GM18502 (cell line): ENCODE data around the gene STX11.
"Not testable (repeated sequence)": the region's sequence is repeated elsewhere in the genome, so short reads cannot be mapped to it uniquely, and the experiment has no call there.

Source experiments
- ATAC-seq: cut with Tn5 transposase; IDR thresholded peaks from one replicate; pipeline ENCODE4 v1.9.1; 2021; ENCODE audit warnings: mild to moderate bottlenecking; ENCODE audit not compliant: unreplicated experiment, poor library complexity

Gene STX11

GRCh38 chr6:144165784-144166183 is 15.5 kb downstream of the STX11 start:
- no peak for ATAC-seq

GRCh38 chr6:144170044-144170443 is 19.7 kb downstream of the STX11 start:
- no peak for ATAC-seq

- ATAC-seq: no peak
Observed at GRCh38 chr6:144171406-144171805, 21.1 kb downstream of the STX11 start.

GRCh38 chr6:144174006-144174405 is 23.7 kb downstream of the STX11 start:
- no peak for ATAC-seq

GRCh38 chr6:144176043-144176442 is 25.7 kb downstream of the STX11 start:
- ATAC-seq: no peak

- ATAC-seq: no peak
Observed at GRCh38 chr6:144177726-144178125, 27.4 kb downstream of the STX11 start.

GRCh38 chr6:144178323-144178722 is 28.0 kb downstream of the STX11 start:
- ATAC-seq: no peak

- ATAC-seq: no peak
Observed at GRCh38 chr6:144179237-144179636, 28.9 kb downstream of the STX11 start.

GRCh38 chr6:144179828-144180227 is 29.5 kb downstream of the STX11 start:
- no peak for ATAC-seq

GRCh38 chr6:144180354-144180753 is 30.0 kb downstream of the STX11 start:
- not testable (repeated sequence) for ATAC-seq

- no peak for ATAC-seq
Observed at GRCh38 chr6:144181639-144182038, 31.3 kb downstream of the STX11 start.

- ATAC-seq: not testable (repeated sequence)
Observed at GRCh38 chr6:144184186-144184585, 33.9 kb downstream of the STX11 start.

- ATAC-seq: no peak
Observed at GRCh38 chr6:144185133-144185836, 35.0 kb downstream of the STX11 start.

- ATAC-seq: no peak
Observed at GRCh38 chr6:144186817-144187625, 36.7 kb downstream of the STX11 start.

GRCh38 chr6:144189351-144189750 is 39.0 kb downstream of the STX11 start:
- no peak for ATAC-seq

- ATAC-seq: no peak
Observed at GRCh38 chr6:144190080-144190479, 39.8 kb downstream of the STX11 start.

- ATAC-seq: no peak
Observed at GRCh38 chr6:144190593-144190992, 40.3 kb downstream of the STX11 start.

- ATAC-seq: no peak
Observed at GRCh38 chr6:144193181-144193580, 42.9 kb downstream of the STX11 start.

- no peak for ATAC-seq
Observed at GRCh38 chr6:144194293-144194810, 44.0 kb downstream of the STX11 start.

GRCh38 chr6:144195671-144196270 is 45.5 kb downstream of the STX11 start:
- no peak for ATAC-seq

GRCh38 chr6:144197919-144198318 is 47.6 kb downstream of the STX11 start:
- no peak for ATAC-seq
